Tibial nerve (tissue), 4 donors: ENCODE measurements around the gene TBL1X. TPM values are rescaled to one million over a fixed set of nuclear protein-coding genes. Genes with fewer than 3 reads are reported as not detected.

Source experiments
- DNase-seq, 2 donors: peaks; one replicate each; pipeline ENCODE4 v3.0.0-alpha.2; 2019; ENCODE audit warnings: low spot score in 2 of 2
- H3K27ac ChIP-seq, 4 donors: fragments of 200-600 bp; sonication (generic) in 3 of 4; one replicate each; pipeline ENCODE4 v1.5.1; 2017 to 2019; ENCODE audit warnings: mild to moderate bottlenecking in 1 of 4
- H3K27me3 ChIP-seq, 2 donors: fragments of 200-600 bp; sonication (generic) in 1 of 2; one replicate each; pipeline versions ENCODE4 v1.5.1 to v1.6.0; 2017 to 2019
- H3K36me3 ChIP-seq, 3 donors: fragments of 200-600 bp; sonication (generic); one replicate each; pipeline ENCODE4 v1.5.1; 2018 to 2019
- H3K4me1 ChIP-seq, 4 donors: fragments of 200-600 bp; sonication (generic) in 3 of 4; one replicate each; pipeline ENCODE4 v1.5.1; 2017 to 2019
- H3K4me3 ChIP-seq, 4 donors: fragments of 200-600 bp; sonication (generic) in 3 of 4; one replicate each; pipeline ENCODE4 v1.5.1; 2017 to 2019; ENCODE audit warnings: mild to moderate bottlenecking in 1 of 4, moderate library complexity in 1 of 4
- H3K9me3 ChIP-seq, 4 donors: fragments of 200-600 bp; sonication (generic) in 3 of 4; one replicate each; pipeline ENCODE4 v1.5.1; 2017 to 2019
- EP300 ChIP-seq, 2 donors: sonication (generic); formaldehyde crosslinking; IDR thresholded peaks; one replicate each; pipeline ENCODE4 v1.6.1; 2017; ENCODE audit warnings: antibody characterized with exemption in 2 of 2, mild to moderate bottlenecking in 1 of 2
- POLR2A ChIP-seq, 2 donors: fragments of 450-650 bp; IDR thresholded peaks; one replicate each; pipeline ENCODE4 v1.6.1; 2017; ENCODE audit warnings: antibody characterized with exemption in 2 of 2, mild to moderate bottlenecking in 2 of 2, moderate library complexity in 2 of 2
- WGBS, 2 donors: methylation state at CpG; one replicate each; pipeline ENCODE4 v1.1.5; 2018; 5-methylcytosine and 5-hydroxymethylcytosine counted together
- total RNA-seq, 4 donors: library from RNA; depleted of rRNA; stranded (reverse); fragments of >200 nt; gene quantifications; one replicate each; pipeline ENCODE4 v1.1.0, GENCODE V29; 2016
- TF ChIP-seq, protein P1 (sequence below), 5 experiments: fragments of 200-600 bp in 3 of 5; fragments of 450-650 bp in 2 of 5; sonication (generic) in 3 of 5; IDR thresholded peaks; one replicate each; pipeline ENCODE4 v1.5.1; 2016 to 2019; ENCODE audit warnings: antibody characterized with exemption in 5 of 5, mild to moderate bottlenecking in 3 of 5, moderate library complexity in 2 of 5

Gene TBL1X
- total RNA-seq, 4 donors from 2014 or later, result 12.2 to 25.2 (median 19.5) TPM

- TF ChIP-seq POLR2A (IDR thresholded peaks at IDR 0.05), result no peak
- no peak for TF ChIP-seq EP300 (IDR thresholded peaks at IDR 0.05)
- TF ChIP-seq, protein P1, sequence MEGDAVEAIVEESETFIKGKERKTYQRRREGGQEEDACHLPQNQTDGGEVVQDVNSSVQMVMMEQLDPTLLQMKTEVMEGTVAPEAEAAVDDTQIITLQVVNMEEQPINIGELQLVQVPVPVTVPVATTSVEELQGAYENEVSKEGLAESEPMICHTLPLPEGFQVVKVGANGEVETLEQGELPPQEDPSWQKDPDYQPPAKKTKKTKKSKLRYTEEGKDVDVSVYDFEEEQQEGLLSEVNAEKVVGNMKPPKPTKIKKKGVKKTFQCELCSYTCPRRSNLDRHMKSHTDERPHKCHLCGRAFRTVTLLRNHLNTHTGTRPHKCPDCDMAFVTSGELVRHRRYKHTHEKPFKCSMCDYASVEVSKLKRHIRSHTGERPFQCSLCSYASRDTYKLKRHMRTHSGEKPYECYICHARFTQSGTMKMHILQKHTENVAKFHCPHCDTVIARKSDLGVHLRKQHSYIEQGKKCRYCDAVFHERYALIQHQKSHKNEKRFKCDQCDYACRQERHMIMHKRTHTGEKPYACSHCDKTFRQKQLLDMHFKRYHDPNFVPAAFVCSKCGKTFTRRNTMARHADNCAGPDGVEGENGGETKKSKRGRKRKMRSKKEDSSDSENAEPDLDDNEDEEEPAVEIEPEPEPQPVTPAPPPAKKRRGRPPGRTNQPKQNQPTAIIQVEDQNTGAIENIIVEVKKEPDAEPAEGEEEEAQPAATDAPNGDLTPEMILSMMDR (IDR thresholded peaks at IDR 0.05), result no peak
- no peak overlapping the region for H3K27ac ChIP-seq
- H3K27me3 ChIP-seq, result no peaks in the 10 kb centered on the region
- H3K4me3 ChIP-seq, result no peak overlapping the region
- no peak for DNase-seq
- WGBS, 2 donors, result 38 to 54% methylated on average over 6 to 10 of the region's 10 CpGs
- H3K36me3 ChIP-seq, result no peaks in the 10 kb centered on the region
- H3K4me1 ChIP-seq, result peaks cover 0 to 20% (median 4%) of the 10 kb centered on the region in 4 donors
- no peaks in the 10 kb centered on the region for H3K9me3 ChIP-seq
Measured at GRCh38 chrX:9569876-9570301, 105.0 kb downstream of the TBL1X start.

- Histone ChIP-seq H3K9me3 (no peaks in the 10 kb centered on the region), H3K27ac (no peak overlapping the region), H3K36me3 (no peaks in the 10 kb centered on the region), H3K27me3 (no peaks in the 10 kb centered on the region), H3K4me1 (peaks cover 0 to 5% (median 0%) of the 10 kb centered on the region in 4 donors), H3K4me3 (no peak overlapping the region)
- no peak for DNase-seq
- TF ChIP-seq EP300 (IDR thresholded peaks at IDR 0.05), result no peak
- TF ChIP-seq, protein P1 (IDR thresholded peaks at IDR 0.05), result no peak
- TF ChIP-seq POLR2A (IDR thresholded peaks at IDR 0.05), result no peak
- 65 to 80% methylated on average over 7 to 12 of the region's 12 CpGs for WGBS, 2 donors
Measured at GRCh38 chrX:9573282-9574106, 108.6 kb downstream of the TBL1X start.

GRCh38 chrX:9576059-9576458 lies 111.2 kb downstream of the TBL1X start:
- Histone ChIP-seq H3K36me3 (no peaks in the 10 kb centered on the region), H3K4me1 (no peaks in the 10 kb centered on the region), H3K9me3 (no peaks in the 10 kb centered on the region), H3K4me3 (no peak overlapping the region), H3K27me3 (no peaks in the 10 kb centered on the region), H3K27ac (no peak overlapping the region)
- WGBS, 2 donors, result 91 to 93% methylated on average over 9 of the region's 9 CpGs
- TF ChIP-seq, protein P1 (IDR thresholded peaks at IDR 0.05), result no peak
- no peak for TF ChIP-seq EP300 (IDR thresholded peaks at IDR 0.05)
- TF ChIP-seq POLR2A (IDR thresholded peaks at IDR 0.05), result no peak
- DNase-seq, result no peak

GRCh38 chrX:9577555-9577954 lies 112.7 kb downstream of the TBL1X start:
- no peaks in the 10 kb centered on the region for H3K36me3 ChIP-seq
- WGBS, 2 donors, result 74 to 77% methylated on average over 9 of the region's 9 CpGs
- DNase-seq, result no peak
- no peak overlapping the region for H3K4me3 ChIP-seq
- no peaks in the 10 kb centered on the region for H3K9me3 ChIP-seq
- H3K27me3 ChIP-seq, result no peaks in the 10 kb centered on the region
- H3K27ac ChIP-seq, result no peak overlapping the region
- peaks cover 0 to 7% (median 0%) of the 10 kb centered on the region in 4 donors for H3K4me1 ChIP-seq
- TF ChIP-seq, protein P1 (IDR thresholded peaks at IDR 0.05), result no peak
- no peak for TF ChIP-seq POLR2A (IDR thresholded peaks at IDR 0.05)
- no peak for TF ChIP-seq EP300 (IDR thresholded peaks at IDR 0.05)

GRCh38 chrX:9578083-9578779 lies 113.4 kb downstream of the TBL1X start:
- Histone ChIP-seq H3K4me3 (no peak overlapping the region), H3K4me1 (peaks cover 0 to 7% (median 0%) of the 10 kb centered on the region in 4 donors), H3K27me3 (no peaks in the 10 kb centered on the region), H3K36me3 (no peaks in the 10 kb centered on the region), H3K27ac (no peak overlapping the region), H3K9me3 (no peaks in the 10 kb centered on the region)
- DNase-seq, result no peak
- 58 to 69% methylated on average over 20 of the region's 20 CpGs for WGBS, 2 donors
- no peak for TF ChIP-seq EP300 (IDR thresholded peaks at IDR 0.05)
- TF ChIP-seq POLR2A (IDR thresholded peaks at IDR 0.05), result no peak
- TF ChIP-seq, protein P1 (IDR thresholded peaks at IDR 0.05), result no peak
